HG03432 (cell line): ENCODE data around the gene ZBTB7B.

Experiments used
- ATAC-seq: cut with Tn5 transposase; IDR thresholded peaks from one replicate; pipeline ENCODE4 v1.9.1; 2021; ENCODE audit warnings: mild to moderate bottlenecking, moderate library complexity; ENCODE audit not compliant: unreplicated experiment

The ZBTB7B gene

GRCh38 chr1:155034318-155035208 is 32.0 kb downstream of the ZBTB7B start:
- no peak for ATAC-seq

GRCh38 chr1:155035936-155036335 is 33.3 kb downstream of the ZBTB7B start:
- no peak for ATAC-seq

- ATAC-seq = no peak
Observed at GRCh38 chr1:155037043-155037442, 34.4 kb downstream of the ZBTB7B start.

GRCh38 chr1:155037851-155038441 is 35.3 kb downstream of the ZBTB7B start:
- no peak for ATAC-seq

GRCh38 chr1:155038602-155039307 is 36.2 kb downstream of the ZBTB7B start:
- no peak for ATAC-seq

- ATAC-seq = no peak
Observed at GRCh38 chr1:155039308-155039669, 36.7 kb downstream of the ZBTB7B start.

GRCh38 chr1:155040358-155041093 is 37.9 kb downstream of the ZBTB7B start:
- no peak for ATAC-seq

- no peak for ATAC-seq
Observed at GRCh38 chr1:155042789-155043188, 40.2 kb downstream of the ZBTB7B start.

GRCh38 chr1:155043301-155043702 is 40.7 kb downstream of the ZBTB7B start:
- ATAC-seq = no peak

- no peak for ATAC-seq
Observed at GRCh38 chr1:155043793-155044192, 41.2 kb downstream of the ZBTB7B start.

GRCh38 chr1:155044365-155044764 is 41.8 kb downstream of the ZBTB7B start:
- ATAC-seq = no peak

- ATAC-seq = no peak
Observed at GRCh38 chr1:155044812-155045657, 42.4 kb downstream of the ZBTB7B start.

- ATAC-seq = no peak
Observed at GRCh38 chr1:155048449-155049334, 46.1 kb downstream of the ZBTB7B start.

GRCh38 chr1:155049651-155050559 is 47.3 kb downstream of the ZBTB7B start:
- no peak for ATAC-seq

GRCh38 chr1:155050560-155051341 is 48.1 kb downstream of the ZBTB7B start, which contains the start of gene ADAM15:
Gene ADAM15, plus strand, starts transcription at chr1:155051316. Its CDS starts 71 bp downstream, at chr1:155051387.
- ATAC-seq = peak; percentile 65

GRCh38 chr1:155051342-155051776 is 48.8 kb downstream of the ZBTB7B start:
- ATAC-seq = peak; percentile 11

GRCh38 chr1:155051777-155052398 is 49.3 kb downstream of the ZBTB7B start:
- ATAC-seq = no peak
